Stomach (tissue), 9 donors: ENCODE results near the gene AIFM3. TPM values are rescaled to one million over a fixed set of nuclear protein-coding genes. Genes with fewer than 3 reads are reported as not detected.

ENCODE experiments used
- DNase-seq, 2 donors: peaks; one replicate each; pipeline versions ENCODE4 v3.0.0 to v3.0.0-alpha.2; 2013 to 2019
- H3K27ac ChIP-seq, 5 donors: fragments of 200-600 bp in 4 of 5; sonication (generic) in 4 of 5; one replicate each; pipeline ENCODE4 v1.5.1; 2013 to 2019; ENCODE audit warnings: mild to moderate bottlenecking in 1 of 5, moderate library complexity in 1 of 5
- H3K27me3 ChIP-seq, 3 donors: fragments of 200-600 bp; sonication (generic); one replicate each; pipeline ENCODE4 v1.5.1; 2017 to 2019; ENCODE audit warnings: mixed run types in 1 of 3
- H3K36me3 ChIP-seq, 4 donors: fragments of 200-600 bp; sonication (generic); 1 replicate in 3 of 4; 2 replicates in 1 of 4; pipeline ENCODE4 v1.5.1; 2016 to 2019
- H3K4me1 ChIP-seq, 4 donors: fragments of 200-600 bp; sonication (generic); one replicate each; pipeline ENCODE4 v1.5.1; 2016 to 2019
- H3K4me3 ChIP-seq, 4 donors: fragments of 200-600 bp; sonication (generic) in 3 of 4; one replicate each; pipeline ENCODE4 v1.5.1; 2016 to 2019; ENCODE audit warnings: mild to moderate bottlenecking in 1 of 4
- H3K9me3 ChIP-seq, 4 donors: fragments of 200-600 bp; sonication (generic); one replicate each; pipeline ENCODE4 v1.5.1; 2016 to 2019
- EP300 ChIP-seq: sonication (generic); formaldehyde crosslinking; IDR thresholded peaks from one replicate; pipeline ENCODE4 v1.6.1; 2017; ENCODE audit warnings: antibody characterized with exemption
- POLR2A ChIP-seq, 4 donors: fragments of 450-650 bp; IDR thresholded peaks; one replicate each; pipeline ENCODE4 v1.6.1; 2016; ENCODE audit warnings: antibody characterized with exemption in 4 of 4, control low read depth in 2 of 4, mild to moderate bottlenecking in 1 of 4, moderate library complexity in 1 of 4
- POLR2AphosphoS5 ChIP-seq, 3 donors: sonication (generic); formaldehyde crosslinking; IDR thresholded peaks; one replicate each; pipeline ENCODE4 v1.6.1; 2016; ENCODE audit warnings: antibody characterized with exemption in 3 of 3
- WGBS, 5 donors: extraction: QIAGEN DNeasy Blood & Tissue Kit in 3 of 5; methylation state at CpG; one replicate each; pipeline versions ENCODE4 v1.1.5 to v1.1.7; 2013 to 2018; 5-methylcytosine and 5-hydroxymethylcytosine counted together
- intact Hi-C: fragments of 100-400 bp; cut with DNase I; formaldehyde crosslinking; loops from one replicate; pipeline ENCODE4 v1.15.1; 2023; ENCODE audit warnings: low total_unique reads
- polyA plus RNA-seq, 3 donors: library from polyadenylated mRNA; stranded (reverse); fragments of 200-250 nt; gene quantifications; one replicate each; pipeline ENCODE4 v1.2.3, GENCODE V29; 2013
- total RNA-seq, 5 donors: library from RNA; depleted of rRNA; stranded (reverse); fragments of >200 nt; gene quantifications; one replicate each; pipeline versions ENCODE4 v1.1.0 to v1.2.3, GENCODE V29; 2014 to 2016
- TF ChIP-seq, protein P1 (sequence below), 7 experiments: fragments of 450-650 bp in 4 of 7; fragments of 200-600 bp in 3 of 7; sonication (generic) in 3 of 7; IDR thresholded peaks; one replicate each; pipeline ENCODE4 v1.5.1; 2016 to 2019; ENCODE audit warnings: antibody characterized with exemption in 7 of 7, control low read depth in 2 of 7, mild to moderate bottlenecking in 1 of 7
- donor health status: healthy with polysubstance abuse.
- donor health status: Bipolar disorder and iron deficiency.
- donor health status: healthy.

The AIFM3 gene
- total and polyA plus RNA-seq, 8 donors, result 0.55 to 157 (median 2.1) TPM; not detected in 3

DNA sequence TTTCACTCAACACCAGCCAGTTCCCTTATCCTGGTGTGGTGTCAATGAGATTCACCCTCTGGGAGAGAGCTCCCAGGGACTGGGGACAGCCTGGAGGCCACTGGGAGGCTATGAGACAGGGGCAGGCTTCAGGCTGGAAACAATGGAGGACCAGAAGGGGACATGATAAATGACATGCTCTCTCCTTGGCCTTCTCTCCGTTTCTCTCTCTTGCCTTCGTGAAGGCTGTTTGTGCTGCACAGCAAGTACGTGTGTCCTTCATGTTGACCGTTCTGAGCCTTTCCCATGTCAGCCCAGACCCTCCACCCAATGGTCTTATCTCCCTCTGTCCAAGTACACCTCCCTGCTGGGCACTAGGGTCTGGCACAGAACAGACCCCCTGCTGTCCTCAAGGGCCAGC lies 13.5 kb downstream of the AIFM3 start:
- intact Hi-C loops, result no loop called here

DNA sequence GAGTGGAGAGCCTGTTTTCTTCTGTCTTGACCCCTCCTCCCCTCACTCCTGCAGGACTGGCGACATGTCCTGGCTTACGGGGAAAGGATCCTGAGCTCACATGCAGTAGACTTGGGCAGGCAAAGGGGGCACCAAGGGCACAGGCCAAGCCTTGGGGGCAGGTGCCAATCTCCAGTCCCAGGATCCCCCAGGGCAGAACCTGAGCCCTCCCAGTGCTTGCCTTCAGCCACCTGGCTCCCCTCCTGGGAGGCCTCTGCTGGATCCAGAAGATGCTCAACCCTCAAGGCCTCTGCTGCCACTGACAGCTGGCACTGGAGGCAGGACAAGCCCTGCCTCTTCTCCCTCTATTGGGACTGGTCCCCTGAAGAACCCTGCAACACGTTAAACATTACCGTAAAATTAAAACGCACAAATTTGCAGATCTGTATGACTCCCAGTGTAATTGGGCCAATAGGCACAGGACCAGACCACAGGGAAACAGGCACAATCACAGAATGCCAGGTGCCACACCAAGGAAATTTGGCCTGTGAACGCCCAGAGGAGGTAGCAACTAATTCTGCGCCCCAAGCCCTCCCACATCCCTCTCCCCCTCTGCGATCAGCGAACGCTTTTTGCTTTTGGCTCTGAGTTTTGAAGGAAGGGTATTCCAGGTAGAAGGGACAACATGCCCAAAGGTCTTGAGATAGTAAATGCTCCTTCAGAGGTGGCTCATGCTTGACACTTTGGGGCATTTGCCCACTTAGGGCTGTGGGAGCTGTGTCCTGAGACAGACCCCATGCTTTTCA lies 14.1 kb downstream of the AIFM3 start:
- 61 to 69% (median 65%) methylated on average over 10 of the region's 10 CpGs for WGBS, 5 donors
- H3K9me3 ChIP-seq, result peaks cover 0 to 10% (median 8%) of the 10 kb centered on the region in 4 donors
- intact Hi-C loops, result no loop called here
- peak overlapping the region; percentile 59 to 83 (median 80) for H3K4me3 ChIP-seq
- peaks cover 0 to 6% (median 0%) of the 10 kb centered on the region in 3 donors for H3K27me3 ChIP-seq
- H3K36me3 ChIP-seq, result peaks cover 7 to 25% (median 17%) of the 10 kb centered on the region in 4 donors
- peaks cover 34 to 48% (median 41%) of the 10 kb centered on the region in 4 donors for H3K4me1 ChIP-seq
- H3K27ac ChIP-seq, result peak overlapping the region; percentile 92 to 97 (median 94)
- TF ChIP-seq EP300 (no peak), POLR2A (IDR thresholded peaks at IDR 0.05) (no peak), POLR2AphosphoS5 (IDR thresholded peaks at IDR 0.05) (no peak)
- TF ChIP-seq, protein P1, sequence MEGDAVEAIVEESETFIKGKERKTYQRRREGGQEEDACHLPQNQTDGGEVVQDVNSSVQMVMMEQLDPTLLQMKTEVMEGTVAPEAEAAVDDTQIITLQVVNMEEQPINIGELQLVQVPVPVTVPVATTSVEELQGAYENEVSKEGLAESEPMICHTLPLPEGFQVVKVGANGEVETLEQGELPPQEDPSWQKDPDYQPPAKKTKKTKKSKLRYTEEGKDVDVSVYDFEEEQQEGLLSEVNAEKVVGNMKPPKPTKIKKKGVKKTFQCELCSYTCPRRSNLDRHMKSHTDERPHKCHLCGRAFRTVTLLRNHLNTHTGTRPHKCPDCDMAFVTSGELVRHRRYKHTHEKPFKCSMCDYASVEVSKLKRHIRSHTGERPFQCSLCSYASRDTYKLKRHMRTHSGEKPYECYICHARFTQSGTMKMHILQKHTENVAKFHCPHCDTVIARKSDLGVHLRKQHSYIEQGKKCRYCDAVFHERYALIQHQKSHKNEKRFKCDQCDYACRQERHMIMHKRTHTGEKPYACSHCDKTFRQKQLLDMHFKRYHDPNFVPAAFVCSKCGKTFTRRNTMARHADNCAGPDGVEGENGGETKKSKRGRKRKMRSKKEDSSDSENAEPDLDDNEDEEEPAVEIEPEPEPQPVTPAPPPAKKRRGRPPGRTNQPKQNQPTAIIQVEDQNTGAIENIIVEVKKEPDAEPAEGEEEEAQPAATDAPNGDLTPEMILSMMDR (IDR thresholded peaks at IDR 0.05), result no peak
- DNase-seq, result no peak

More for the DNA sequence above, 13.5 kb downstream of the AIFM3 start:
- Histone ChIP-seq H3K27me3 (peaks cover 0 to 6% (median 0%) of the 10 kb centered on the region in 3 donors), H3K9me3 (peaks cover 0 to 10% (median 8%) of the 10 kb centered on the region in 4 donors), H3K4me3 (no peak overlapping the region), H3K4me1 (peaks cover 34 to 48% (median 41%) of the 10 kb centered on the region in 4 donors), H3K27ac (peak overlapping the region in 1 of 5 donors; percentile 97), H3K36me3 (peaks cover 1 to 19% (median 11%) of the 10 kb centered on the region in 4 donors)
- TF ChIP-seq, protein P1 (IDR thresholded peaks at IDR 0.05), result no peak
- no peak for TF ChIP-seq POLR2AphosphoS5 (IDR thresholded peaks at IDR 0.05)
- TF ChIP-seq EP300, result no peak
- no peak for TF ChIP-seq POLR2A (IDR thresholded peaks at IDR 0.05)
- WGBS, 5 donors, result 71 to 93% (median 86%) methylated on average over 4 of the region's 4 CpGs
- DNase-seq, result no peak

DNA sequence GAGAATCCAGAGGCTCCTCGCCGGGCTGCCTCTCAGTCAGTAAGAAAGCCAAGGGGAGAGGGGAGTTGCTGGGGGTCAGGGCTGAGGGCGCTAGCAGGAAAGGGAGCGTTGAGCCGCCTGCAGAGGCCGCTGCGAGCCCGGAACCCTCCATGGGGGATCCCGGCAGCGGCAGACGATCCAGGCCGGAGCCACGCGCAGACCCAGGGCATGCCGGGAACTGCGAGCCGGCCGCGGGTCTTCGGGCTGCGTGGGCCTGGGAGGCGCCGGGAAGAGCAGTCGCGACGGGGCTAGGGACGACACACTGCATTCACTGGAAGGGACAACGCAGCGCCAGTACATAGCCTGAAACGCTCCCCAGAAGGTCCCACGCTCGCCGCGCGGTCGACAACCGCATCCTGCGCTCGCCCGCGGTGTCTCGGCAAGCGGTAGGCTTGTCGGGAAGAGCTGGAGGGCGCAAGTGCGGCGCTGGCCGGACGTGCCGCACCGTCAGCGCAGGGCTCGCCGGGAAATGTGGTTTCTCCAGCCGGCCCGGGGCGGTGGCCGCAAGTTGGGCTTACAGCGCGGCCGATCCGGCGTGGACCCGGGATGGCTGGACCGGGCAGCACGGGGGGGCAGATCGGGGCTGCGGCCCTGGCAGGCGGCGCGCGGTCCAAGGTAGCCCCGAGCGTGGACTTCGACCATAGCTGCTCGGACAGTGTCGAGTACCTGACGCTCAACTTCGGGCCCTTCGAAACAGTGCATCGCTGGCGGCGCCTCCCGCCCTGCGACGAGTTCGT lies 14.9 kb downstream of the AIFM3 start, which contains the start of gene LZTR1:
LZTR1 (plus strand) TSS at position 511 of the 776 bp plus-strand sequence; CDS start at position 586, 75 bp downstream.
- Histone ChIP-seq H3K27me3 (peaks cover 0 to 6% (median 0%) of the 10 kb centered on the region in 3 donors), H3K9me3 (peaks cover 0 to 10% (median 8%) of the 10 kb centered on the region in 4 donors), H3K4me3 (peak within 1 kb of the TSS; percentile 59 to 83 (median 80)), H3K4me1 (peaks cover 34 to 48% (median 41%) of the 10 kb centered on the region in 4 donors), H3K27ac (peak within 1 kb of the TSS; percentile 92 to 97 (median 94)), H3K36me3 (peaks cover 7 to 31% (median 23%) of the 10 kb centered on the region in 4 donors)
- DNase-seq, result peak; percentile 83 to 95
- TF ChIP-seq POLR2A (IDR thresholded peaks at IDR 0.05), result peak in 2 of 4 donors; percentile 64 to 93
- TF ChIP-seq, protein P1 (IDR thresholded peaks at IDR 0.05), result peak in 5 of 7 experiments; percentile 16 to 58 (median 40)
- peak; percentile 91 to 99 (median 97) for TF ChIP-seq POLR2AphosphoS5 (IDR thresholded peaks at IDR 0.05)
- no peak for TF ChIP-seq EP300
- intact Hi-C loops, result no loop called here
- 0 to 1% (median 1%) methylated on average over 25 to 87 of the region's 87 CpGs for WGBS, 5 donors

DNA sequence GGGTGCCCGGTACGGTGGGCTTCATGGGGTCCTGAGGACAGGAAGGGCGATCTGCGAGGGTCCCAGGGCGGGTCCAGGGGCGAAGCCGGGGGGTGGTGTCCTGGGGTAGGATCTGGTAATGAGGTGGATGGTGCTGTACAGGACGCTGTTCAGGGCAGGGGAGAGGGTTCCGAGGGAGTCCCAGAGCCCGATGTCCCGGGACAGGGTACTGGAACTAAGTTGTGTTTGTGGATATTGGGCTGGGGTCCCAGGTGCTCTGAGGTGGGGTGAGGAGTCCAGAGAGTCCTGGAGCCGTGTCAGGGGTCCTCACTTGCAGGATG lies 15.5 kb downstream of the AIFM3 start:
- whole genome bisulfite sequencing, 5 donors, result 0 to 3% (median 1%) methylated on average over 5 to 12 of the region's 12 CpGs
- peaks cover 10 to 36% (median 29%) of the 10 kb centered on the region in 4 donors for H3K36me3 ChIP-seq
- H3K4me3 ChIP-seq, result peak overlapping the region; percentile 59 to 83 (median 80)
- peaks cover 34 to 48% (median 41%) of the 10 kb centered on the region in 4 donors for H3K4me1 ChIP-seq
- intact Hi-C loops, result no loop called here
- H3K27me3 ChIP-seq, result peaks cover 0 to 6% (median 0%) of the 10 kb centered on the region in 3 donors
- no peak for DNase-seq
- peaks cover 0 to 10% (median 8%) of the 10 kb centered on the region in 4 donors for H3K9me3 ChIP-seq
- H3K27ac ChIP-seq, result peak overlapping the region; percentile 92 to 97 (median 94)
- no peak for TF ChIP-seq POLR2A (IDR thresholded peaks at IDR 0.05)
- TF ChIP-seq EP300, result no peak
- TF ChIP-seq POLR2AphosphoS5 (IDR thresholded peaks at IDR 0.05), result no peak
- TF ChIP-seq, protein P1 (IDR thresholded peaks at IDR 0.05), result no peak
